DOHH2 (cell line): Measurements from ENCODE around the gene ACAD11.

ENCODE experiments used
- H3F3A ChIP-seq: fragments of 200-600 bp; sonication (generic), shearing (Covaris generic); 2 replicates; pipeline ENCODE4 v1.6.0; 2016; ENCODE audit warnings: antibody characterized with exemption, mild to moderate bottlenecking; ENCODE audit not compliant: control insufficient read depth, insufficient read depth
- H3K27ac ChIP-seq: fragments of 200-600 bp; sonication (generic); 2 replicates; pipeline ENCODE4 v1.5.1; 2014; ENCODE audit warnings: low read depth, mild to moderate bottlenecking, low read length, moderate library complexity
- H3K27me3 ChIP-seq: fragments of 200-600 bp; sonication (generic); 2 replicates; pipeline ENCODE4 v1.6.1; 2014; ENCODE audit warnings: mild to moderate bottlenecking, low read length, mixed read lengths; ENCODE audit not compliant: control insufficient read depth
- H3K36me3 ChIP-seq: fragments of 200-600 bp; sonication (generic); 2 replicates; pipeline ENCODE4 v1.6.1; 2014; ENCODE audit warnings: mild to moderate bottlenecking, low read length, moderate library complexity, mixed read lengths; ENCODE audit not compliant: control insufficient read depth
- H3K4me1 ChIP-seq: fragments of 200-600 bp; sonication (generic); 2 replicates; pipeline ENCODE4 v1.6.1; 2014; ENCODE audit warnings: mild to moderate bottlenecking, low read length, mixed read lengths; ENCODE audit not compliant: control insufficient read depth
- H3K4me2 ChIP-seq: fragments of 200-600 bp; sonication (generic); 2 replicates; pipeline ENCODE4 v1.6.0; 2014; ENCODE audit warnings: mild to moderate bottlenecking, low read length, moderate library complexity
- H3K4me3 ChIP-seq: fragments of 200-600 bp; sonication (generic); 2 replicates; pipeline ENCODE4 v1.5.1; 2014; ENCODE audit warnings: mild to moderate bottlenecking, low read length, mixed read lengths
- H3K79me2 ChIP-seq: fragments of 200-600 bp; sonication (generic); 2 replicates; pipeline ENCODE4 v1.6.1; 2014; ENCODE audit warnings: mild to moderate bottlenecking, low read length, mixed read lengths; ENCODE audit not compliant: control insufficient read depth
- H3K9me2 ChIP-seq: fragments of 200-600 bp; sonication (generic); replicated peaks from 2 replicates; pipeline ENCODE4 v1.6.1; 2014; ENCODE audit warnings: mild to moderate bottlenecking, low read length, mixed read lengths; ENCODE audit not compliant: control insufficient read depth
- H3K9me3 ChIP-seq: fragments of 200-600 bp; sonication (generic); 2 replicates; pipeline ENCODE4 v1.6.1; 2014; ENCODE audit warnings: antibody characterized with exemption, low read length, mixed read lengths; ENCODE audit not compliant: control insufficient read depth, insufficient read depth
- H4K20me1 ChIP-seq: fragments of 200-600 bp; sonication (generic); 2 replicates; pipeline ENCODE4 v1.6.0; 2014; ENCODE audit warnings: low read depth, mild to moderate bottlenecking, antibody characterized with exemption, low read length, moderate library complexity; ENCODE audit not compliant: control insufficient read depth, insufficient read depth
- CTCF ChIP-seq: fragments of 200-600 bp; sonication (generic); IDR thresholded peaks from one replicate; pipeline ENCODE4 v1.5.1; 2014; ENCODE audit warnings: antibody characterized with exemption, mild to moderate bottlenecking, low read depth, low read length; ENCODE audit not compliant: poor library complexity, severe bottlenecking
- EZH2phosphoT487 ChIP-seq: fragments of 200-600 bp; sonication (generic); IDR thresholded peaks from 2 replicates; pipeline ENCODE4 v1.6.1; 2017; ENCODE audit warnings: borderline replicate concordance, mild to moderate bottlenecking, antibody characterized with exemption, low read length, moderate library complexity, mixed read lengths

ACAD11 gene

GRCh38 chr3:132594498-132594897 lies 65.1 kb downstream of the ACAD11 start:
- peak overlapping the region; percentile 67 for H3K27ac ChIP-seq
- H3K4me3 ChIP-seq = no peak overlapping the region
- H3K4me2 ChIP-seq = peak overlapping the region; percentile 45
- H3K36me3 ChIP-seq = peaks cover 12% of the 10 kb centered on the region
- H4K20me1 ChIP-seq = no peaks in the 10 kb centered on the region
- H3K9me2 ChIP-seq = no peaks in the 10 kb centered on the region
- no peak for TF ChIP-seq EZH2phosphoT487
- no peak for TF ChIP-seq CTCF
- H3F3A ChIP-seq = no peaks in the 10 kb centered on the region
- H3K4me1 ChIP-seq = peaks cover 50% of the 10 kb centered on the region
- H3K9me3 ChIP-seq = no peaks in the 10 kb centered on the region
- no peaks in the 10 kb centered on the region for H3K27me3 ChIP-seq
- H3K79me2 ChIP-seq = peaks cover 8% of the 10 kb centered on the region

GRCh38 chr3:132593947-132594323 lies 65.7 kb downstream of the ACAD11 start:
- Histone ChIP-seq H3K9me3 (no peaks in the 10 kb centered on the region), H3K4me1 (peaks cover 50% of the 10 kb centered on the region), H3K27ac (no peak overlapping the region), H3K9me2 (no peaks in the 10 kb centered on the region), H3F3A (no peaks in the 10 kb centered on the region), H3K79me2 (peaks cover 8% of the 10 kb centered on the region), H3K27me3 (no peaks in the 10 kb centered on the region), H3K4me3 (no peak overlapping the region), H4K20me1 (no peaks in the 10 kb centered on the region), H3K36me3 (peaks cover 12% of the 10 kb centered on the region), H3K4me2 (no peak overlapping the region)
- TF ChIP-seq CTCF (no peak), EZH2phosphoT487 (no peak)

DNA sequence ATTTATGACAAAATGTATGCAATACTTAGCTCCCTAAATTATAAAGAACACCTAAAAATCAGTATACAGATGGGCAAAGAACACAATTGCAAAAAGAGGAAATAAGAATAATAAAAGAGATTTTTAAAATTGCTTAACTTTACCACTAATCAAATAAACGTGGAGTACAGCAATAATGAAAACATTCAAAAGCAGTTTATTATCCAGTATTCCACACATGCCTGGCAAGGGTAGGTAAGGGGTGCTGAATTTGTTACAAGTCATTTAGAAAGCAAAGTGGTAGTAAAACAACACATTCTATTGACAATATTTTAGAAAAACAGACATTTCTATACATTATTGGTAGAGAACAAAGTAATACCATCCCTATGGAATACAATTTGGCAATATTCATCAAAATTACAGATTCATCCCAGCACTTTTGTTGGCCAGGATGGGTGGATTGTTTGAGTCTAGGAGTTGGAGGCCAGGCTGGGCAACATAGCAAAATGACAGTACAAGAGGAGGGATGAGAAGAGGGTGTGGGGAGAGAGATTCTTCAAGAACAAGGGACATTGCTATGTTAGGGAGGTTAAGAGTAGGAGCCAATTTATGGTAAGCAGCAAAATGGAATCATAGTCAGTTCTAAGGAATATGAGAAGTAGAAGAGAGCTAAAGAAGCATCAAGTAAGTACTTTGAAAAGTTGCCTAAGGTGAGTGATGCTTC lies 66.2 kb downstream of the ACAD11 start:
- Histone ChIP-seq H3K27ac (no peak overlapping the region), H3K4me2 (no peak overlapping the region), H4K20me1 (no peaks in the 10 kb centered on the region), H3K79me2 (peaks cover 3% of the 10 kb centered on the region), H3K27me3 (no peaks in the 10 kb centered on the region), H3F3A (no peaks in the 10 kb centered on the region), H3K4me3 (no peak overlapping the region), H3K9me2 (no peaks in the 10 kb centered on the region), H3K36me3 (peaks cover 7% of the 10 kb centered on the region), H3K9me3 (no peaks in the 10 kb centered on the region), H3K4me1 (peaks cover 45% of the 10 kb centered on the region)
- TF ChIP-seq CTCF (no peak), EZH2phosphoT487 (no peak)
